Measurements from ENCODE around the gene SLC17A8. TPM values are rescaled to one million over a fixed set of nuclear protein-coding genes. Genes with fewer than 3 reads are reported as not detected.

Gene SLC17A8
- total RNA-seq, 1 donor from 2014 or later, result not detected

DNA sequence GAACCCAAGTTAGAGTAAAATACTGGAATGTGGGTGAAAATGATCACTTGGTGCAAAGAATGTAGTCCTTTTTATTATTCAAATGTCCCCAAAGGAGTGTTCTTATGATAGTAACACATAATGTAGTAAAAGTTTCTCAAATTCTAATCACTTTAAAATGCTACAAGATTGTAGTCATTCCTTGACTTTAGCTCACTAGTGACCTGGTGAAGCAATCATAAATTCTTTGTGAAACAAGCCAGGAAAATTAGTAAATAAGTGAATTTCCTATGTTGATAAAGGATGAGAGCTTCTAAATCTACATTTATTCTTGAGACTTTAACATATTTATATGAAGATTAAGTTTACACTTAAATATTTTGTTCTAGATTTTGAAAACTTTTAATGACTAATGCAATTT is 30.7 kb upstream of the SLC17A8 start:
- no peak overlapping the region for H3K27ac ChIP-seq
- H3K36me3 ChIP-seq, result peaks cover 0 to 19% of the 10 kb centered on the region in 2 donors
- no peak overlapping the region for H3K4me3 ChIP-seq
- DNase-seq (ENCODE audit: extremely low spot score in 2 of 2), result no peak
- H3K4me1 ChIP-seq, result no peaks in the 10 kb centered on the region
- TF ChIP-seq, protein P1, sequence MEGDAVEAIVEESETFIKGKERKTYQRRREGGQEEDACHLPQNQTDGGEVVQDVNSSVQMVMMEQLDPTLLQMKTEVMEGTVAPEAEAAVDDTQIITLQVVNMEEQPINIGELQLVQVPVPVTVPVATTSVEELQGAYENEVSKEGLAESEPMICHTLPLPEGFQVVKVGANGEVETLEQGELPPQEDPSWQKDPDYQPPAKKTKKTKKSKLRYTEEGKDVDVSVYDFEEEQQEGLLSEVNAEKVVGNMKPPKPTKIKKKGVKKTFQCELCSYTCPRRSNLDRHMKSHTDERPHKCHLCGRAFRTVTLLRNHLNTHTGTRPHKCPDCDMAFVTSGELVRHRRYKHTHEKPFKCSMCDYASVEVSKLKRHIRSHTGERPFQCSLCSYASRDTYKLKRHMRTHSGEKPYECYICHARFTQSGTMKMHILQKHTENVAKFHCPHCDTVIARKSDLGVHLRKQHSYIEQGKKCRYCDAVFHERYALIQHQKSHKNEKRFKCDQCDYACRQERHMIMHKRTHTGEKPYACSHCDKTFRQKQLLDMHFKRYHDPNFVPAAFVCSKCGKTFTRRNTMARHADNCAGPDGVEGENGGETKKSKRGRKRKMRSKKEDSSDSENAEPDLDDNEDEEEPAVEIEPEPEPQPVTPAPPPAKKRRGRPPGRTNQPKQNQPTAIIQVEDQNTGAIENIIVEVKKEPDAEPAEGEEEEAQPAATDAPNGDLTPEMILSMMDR (IDR thresholded peaks at IDR 0.05), result no peak
- no peak for TF ChIP-seq POLR2A (IDR thresholded peaks at IDR 0.05)
- no peak for TF ChIP-seq POLR2AphosphoS5 (IDR thresholded peaks at IDR 0.05; ENCODE audit: insufficient read depth in 1 of 2, low read depth in 1 of 2)
- no peaks in the 10 kb centered on the region for H3K27me3 ChIP-seq
- intact Hi-C loops (cut with DNase I), result loop anchor here (5.0 kb wide), 1 partner anchor 339 kb away; no protein-coding TSS in a partner anchor
- H3K9me3 ChIP-seq, result no peaks in the 10 kb centered on the region

DNA sequence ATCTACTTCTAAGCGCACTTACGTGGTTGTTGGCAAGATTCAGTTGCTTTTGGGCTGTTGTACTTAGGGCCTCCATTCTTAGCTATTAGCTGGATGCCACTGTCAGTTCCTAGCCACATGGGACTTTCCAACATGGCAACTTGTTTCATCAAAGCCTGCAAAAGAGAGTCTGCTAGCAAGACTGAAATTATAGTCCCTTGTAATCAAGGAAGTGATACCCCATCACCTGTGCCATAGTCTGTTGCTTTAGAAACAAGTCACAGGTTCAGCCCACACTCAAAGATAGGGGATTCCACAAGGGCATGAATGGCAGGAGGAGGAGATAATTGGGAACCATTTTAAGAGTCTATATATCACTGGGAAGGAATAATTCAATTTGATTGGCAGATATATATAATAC is 27.1 kb upstream of the SLC17A8 start:
- no peak for TF ChIP-seq POLR2AphosphoS5 (IDR thresholded peaks at IDR 0.05; ENCODE audit: insufficient read depth in 1 of 2, low read depth in 1 of 2)
- no peak for TF ChIP-seq POLR2A (IDR thresholded peaks at IDR 0.05)
- intact Hi-C loops (cut with DNase I), result loop anchor here (5.0 kb wide), 1 partner anchor 342 kb away; no protein-coding TSS in a partner anchor
- no peaks in the 10 kb centered on the region for H3K4me1 ChIP-seq
- H3K27ac ChIP-seq, result no peak overlapping the region
- peaks cover 0 to 19% of the 10 kb centered on the region in 2 donors for H3K36me3 ChIP-seq
- DNase-seq (ENCODE audit: extremely low spot score in 2 of 2), result no peak
- H3K27me3 ChIP-seq, result no peaks in the 10 kb centered on the region
- no peaks in the 10 kb centered on the region for H3K9me3 ChIP-seq
- no peak overlapping the region for H3K4me3 ChIP-seq

DNA sequence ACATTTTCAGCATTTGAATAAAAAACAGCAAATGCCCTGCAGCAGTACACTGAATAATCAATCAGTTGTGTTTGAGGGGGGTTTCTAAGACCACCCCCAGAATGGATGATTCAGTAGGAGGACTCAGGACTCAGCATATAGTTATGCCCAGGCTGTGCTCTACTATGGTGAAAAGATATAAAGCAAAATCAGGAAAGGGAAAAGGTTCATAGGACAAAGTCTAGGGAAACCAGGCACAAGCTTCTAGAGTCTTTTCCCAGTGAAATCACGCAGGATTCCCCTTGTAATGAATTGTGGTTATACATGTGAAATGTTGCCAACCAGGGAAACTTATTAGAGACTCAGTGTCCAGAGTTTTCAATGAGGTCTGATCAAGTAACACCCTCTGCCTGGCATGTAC is 25.0 kb upstream of the SLC17A8 start:
- no peak for TF ChIP-seq POLR2AphosphoS5 (IDR thresholded peaks at IDR 0.05; ENCODE audit: insufficient read depth in 1 of 2, low read depth in 1 of 2)
- TF ChIP-seq, protein P1 (IDR thresholded peaks at IDR 0.05), result no peak
- TF ChIP-seq POLR2A (IDR thresholded peaks at IDR 0.05), result no peak
- H3K27ac ChIP-seq, result no peak overlapping the region
- H3K27me3 ChIP-seq, result no peaks in the 10 kb centered on the region
- no peak overlapping the region for H3K4me3 ChIP-seq
- peaks cover 0 to 26% of the 10 kb centered on the region in 2 donors for H3K36me3 ChIP-seq
- H3K9me3 ChIP-seq, result no peaks in the 10 kb centered on the region
- intact Hi-C loops (cut with DNase I), result no loop called here
- no peak for DNase-seq (ENCODE audit: extremely low spot score in 2 of 2)
- H3K4me1 ChIP-seq, result no peaks in the 10 kb centered on the region

DNA sequence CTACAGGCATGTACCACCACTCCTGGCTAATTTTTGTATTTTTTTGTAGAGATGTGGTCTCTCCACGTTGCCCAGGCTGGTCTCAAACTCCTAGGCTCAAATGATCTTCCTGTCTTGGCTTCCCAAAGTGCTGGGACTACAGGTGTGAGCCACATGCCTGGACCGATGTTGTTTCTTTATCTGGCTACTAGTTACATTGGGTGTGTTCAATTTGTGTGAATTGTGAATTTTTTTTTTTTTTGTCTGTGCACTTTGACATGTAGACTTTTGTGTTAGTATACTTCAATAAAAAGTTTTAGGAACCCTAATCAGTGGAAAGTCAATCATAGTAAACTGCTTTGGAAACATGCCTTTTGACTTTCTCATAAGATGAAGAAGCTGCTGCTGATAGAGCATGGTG is 24.0 kb upstream of the SLC17A8 start:
- intact Hi-C loops (cut with DNase I), result no loop called here
- DNase-seq (ENCODE audit: extremely low spot score in 2 of 2), result no peak
- TF ChIP-seq POLR2A (IDR thresholded peaks at IDR 0.05) (no peak), POLR2AphosphoS5 (IDR thresholded peaks at IDR 0.05; ENCODE audit: insufficient read depth in 1 of 2, low read depth in 1 of 2) (no peak)
- TF ChIP-seq, protein P1 (IDR thresholded peaks at IDR 0.05), result no peak
- H3K36me3 ChIP-seq, result peaks cover 0 to 32% of the 10 kb centered on the region in 2 donors
- no peak overlapping the region for H3K4me3 ChIP-seq
- no peaks in the 10 kb centered on the region for H3K9me3 ChIP-seq
- H3K27me3 ChIP-seq, result no peaks in the 10 kb centered on the region
- no peaks in the 10 kb centered on the region for H3K4me1 ChIP-seq
- no peak overlapping the region for H3K27ac ChIP-seq

DNA sequence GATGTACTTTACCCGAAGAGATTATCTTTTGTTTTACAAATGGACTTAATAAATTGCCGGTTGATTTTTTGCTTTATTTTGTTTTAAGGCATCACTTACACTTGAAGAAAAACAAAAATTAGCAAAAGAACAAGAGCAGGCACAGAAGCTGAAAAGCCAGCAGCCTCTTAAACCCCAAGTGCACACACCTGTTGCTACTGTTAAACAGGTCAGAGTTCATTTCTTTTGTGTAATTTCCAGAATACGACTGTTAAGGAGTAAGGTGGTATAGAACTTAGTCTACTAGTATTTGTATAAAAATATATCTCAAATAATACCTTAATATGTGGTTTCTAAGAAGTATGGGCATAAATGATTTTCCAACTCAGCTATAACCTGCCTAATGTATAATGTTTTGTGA is 19.6 kb upstream of the SLC17A8 start:
- Histone ChIP-seq H3K36me3 (peaks cover 0 to 36% of the 10 kb centered on the region in 2 donors), H3K4me1 (no peaks in the 10 kb centered on the region), H3K4me3 (no peak overlapping the region), H3K27ac (no peak overlapping the region), H3K27me3 (no peaks in the 10 kb centered on the region), H3K9me3 (no peaks in the 10 kb centered on the region)
- DNase-seq (ENCODE audit: extremely low spot score in 2 of 2), result no peak
- TF ChIP-seq POLR2AphosphoS5 (IDR thresholded peaks at IDR 0.05; ENCODE audit: insufficient read depth in 1 of 2, low read depth in 1 of 2) (no peak), POLR2A (IDR thresholded peaks at IDR 0.05) (no peak)
- TF ChIP-seq, protein P1 (IDR thresholded peaks at IDR 0.05), result no peak
- intact Hi-C loops (cut with DNase I), result no loop called here
